ENCODE measurements around the gene ADAMTS9. TPM values are rescaled to one million over a fixed set of nuclear protein-coding genes. Genes with fewer than 3 reads are reported as not detected.

Gene ADAMTS9
- total and polyA plus RNA-seq, 10 of the 15 experiments (the other 5 are each of a cell fraction or from before 2014, with no cell fraction given), result 0.08 TPM; not detected in 9

GRCh38 chr3:64728994-64729393 is 41.2 kb upstream of the ADAMTS9 start (continued):
- TF ChIP-seq CEBPB (IDR thresholded peaks at IDR 0.05; ENCODE audit: borderline replicate concordance in 1 of 2, low read depth in 2 of 2, low read length in 2 of 2), result no peak
- TF ChIP-seq, protein P1, sequence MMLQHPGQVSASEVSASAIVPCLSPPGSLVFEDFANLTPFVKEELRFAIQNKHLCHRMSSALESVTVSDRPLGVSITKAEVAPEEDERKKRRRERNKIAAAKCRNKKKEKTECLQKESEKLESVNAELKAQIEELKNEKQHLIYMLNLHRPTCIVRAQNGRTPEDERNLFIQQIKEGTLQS (IDR thresholded peaks at IDR 0.05; ENCODE audit: borderline replicate concordance, extremely low read depth, low read depth, low read length), result no peak

DNA sequence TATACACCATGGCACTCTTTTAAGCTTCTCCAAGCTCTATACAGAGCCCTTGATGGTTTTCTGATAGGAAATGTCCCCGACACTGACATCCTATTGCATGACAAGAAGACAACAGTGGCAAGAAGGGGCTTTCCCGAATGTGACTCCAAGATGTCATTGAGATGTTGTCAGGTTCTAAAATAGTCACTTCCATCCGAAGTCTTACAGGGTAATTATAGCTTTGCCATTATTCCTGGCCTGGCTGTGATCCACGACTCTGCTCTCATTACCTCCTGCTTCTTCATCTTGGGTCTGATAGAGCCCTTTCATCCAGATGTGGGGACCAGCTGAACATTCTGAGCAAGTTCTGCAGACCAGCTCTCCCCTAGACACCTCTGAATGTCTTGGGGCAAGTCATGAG is 40.6 kb upstream of the ADAMTS9 start:
- TF ChIP-seq JUNB (IDR thresholded peaks at IDR 0.05) (no peak), RELB (IDR thresholded peaks at IDR 0.05; ENCODE audit: low read depth) (no peak), NFYB (IDR thresholded peaks at IDR 0.05; ENCODE audit: insufficient read depth, low read depth, low read length) (no peak), FOXM1 (IDR thresholded peaks at IDR 0.05; ENCODE audit: low read depth, low read length) (no peak), WRNIP1 (IDR thresholded peaks at IDR 0.05; ENCODE audit: borderline replicate concordance, low read depth, low read length) (no peak), IKZF2 (IDR thresholded peaks at IDR 0.05) (no peak), HDAC2 (IDR thresholded peaks at IDR 0.05) (no peak), KLF5 (IDR thresholded peaks at IDR 0.05; ENCODE audit: partially characterized antibody) (no peak), NBN (IDR thresholded peaks at IDR 0.05) (no peak), BRCA1 (IDR thresholded peaks at IDR 0.05; ENCODE audit: low read depth, low read length) (no peak), ZNF24 (IDR thresholded peaks at IDR 0.05) (no peak), TCF7 (IDR thresholded peaks at IDR 0.05; ENCODE audit: borderline replicate concordance) (no peak), BACH1 (IDR thresholded peaks at IDR 0.05; ENCODE audit: borderline replicate concordance) (no peak), TBL1XR1 (IDR thresholded peaks at IDR 0.05; ENCODE audit: low read depth, low read length) (no peak), NR2C2 (IDR thresholded peaks at IDR 0.05; ENCODE audit: borderline replicate concordance, control insufficient read depth, insufficient read length, low read depth) (no peak), EZH2 (IDR thresholded peaks at IDR 0.05; ENCODE audit: borderline replicate concordance, control insufficient read depth, low read depth, low read length) (no peak)
- TF ChIP-seq, protein P2, sequence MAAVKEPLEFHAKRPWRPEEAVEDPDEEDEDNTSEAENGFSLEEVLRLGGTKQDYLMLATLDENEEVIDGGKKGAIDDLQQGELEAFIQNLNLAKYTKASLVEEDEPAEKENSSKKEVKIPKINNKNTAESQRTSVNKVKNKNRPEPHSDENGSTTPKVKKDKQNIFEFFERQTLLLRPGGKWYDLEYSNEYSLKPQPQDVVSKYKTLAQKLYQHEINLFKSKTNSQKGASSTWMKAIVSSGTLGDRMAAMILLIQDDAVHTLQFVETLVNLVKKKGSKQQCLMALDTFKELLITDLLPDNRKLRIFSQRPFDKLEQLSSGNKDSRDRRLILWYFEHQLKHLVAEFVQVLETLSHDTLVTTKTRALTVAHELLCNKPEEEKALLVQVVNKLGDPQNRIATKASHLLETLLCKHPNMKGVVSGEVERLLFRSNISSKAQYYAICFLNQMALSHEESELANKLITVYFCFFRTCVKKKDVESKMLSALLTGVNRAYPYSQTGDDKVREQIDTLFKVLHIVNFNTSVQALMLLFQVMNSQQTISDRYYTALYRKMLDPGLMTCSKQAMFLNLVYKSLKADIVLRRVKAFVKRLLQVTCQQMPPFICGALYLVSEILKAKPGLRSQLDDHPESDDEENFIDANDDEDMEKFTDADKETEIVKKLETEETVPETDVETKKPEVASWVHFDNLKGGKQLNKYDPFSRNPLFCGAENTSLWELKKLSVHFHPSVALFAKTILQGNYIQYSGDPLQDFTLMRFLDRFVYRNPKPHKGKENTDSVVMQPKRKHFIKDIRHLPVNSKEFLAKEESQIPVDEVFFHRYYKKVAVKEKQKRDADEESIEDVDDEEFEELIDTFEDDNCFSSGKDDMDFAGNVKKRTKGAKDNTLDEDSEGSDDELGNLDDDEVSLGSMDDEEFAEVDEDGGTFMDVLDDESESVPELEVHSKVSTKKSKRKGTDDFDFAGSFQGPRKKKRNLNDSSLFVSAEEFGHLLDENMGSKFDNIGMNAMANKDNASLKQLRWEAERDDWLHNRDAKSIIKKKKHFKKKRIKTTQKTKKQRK (IDR thresholded peaks at IDR 0.05; ENCODE audit: low read depth, low read length), result no peak
- intact Hi-C loops (cut with micrococcal nuclease; ENCODE audit: unreplicated experiment), result no loop called here
- H3K79me2 ChIP-seq (ENCODE audit: control insufficient read depth, insufficient read depth, low read length), result no peaks in the 10 kb centered on the region
- H4K20me1 ChIP-seq (ENCODE audit: control insufficient read depth, insufficient read depth), result no peaks in the 10 kb centered on the region
- no peak overlapping the region for H2AFZ ChIP-seq (ENCODE audit: control insufficient read depth, low read depth, low read length)
- ATAC-seq (no peak), FAIRE-seq (no peak), DNase-seq (ENCODE audit: low read depth, low spot score) (no peak)
- WGBS (ENCODE audit: insufficient coverage, insufficient replicate concordance, low lambda C conversion rate, missing lambda C conversion rate), result 0% methylated on average over 4 of the region's 4 CpGs
- no peak overlapping the region for H3K27ac ChIP-seq (ENCODE audit: control insufficient read depth, insufficient read depth)
- in situ Hi-C loops (cut with MboI), result no loop called here
- no peaks in the 10 kb centered on the region for H3K36me3 ChIP-seq (ENCODE audit: control insufficient read depth in 2 of 2, insufficient read depth in 2 of 2, low read length in 1 of 2)
- RAD21 ChIA-PET (ENCODE audit: unreplicated experiment), result no interaction called here
- H3K9me3 ChIP-seq (replicated peaks; ENCODE audit: control insufficient read depth, insufficient read depth, low read length), result no peaks in the 10 kb centered on the region
- POLR2A ChIA-PET, result no interaction called here
- no peaks in the 10 kb centered on the region for H3K4me1 ChIP-seq (ENCODE audit: control insufficient read depth, insufficient read depth, low read length)
- no peak overlapping the region for H3K9ac ChIP-seq (ENCODE audit: control insufficient read depth, insufficient read depth, low read length)
- H3K27me3 ChIP-seq (replicated peaks in 1 of 2; ENCODE audit: control insufficient read depth in 2 of 2, insufficient read depth in 2 of 2, low read length in 1 of 2), result no peaks in the 10 kb centered on the region
- CTCF ChIA-PET, result no interaction called here
- H3K4me2 ChIP-seq (ENCODE audit: control insufficient read depth, insufficient read depth), result no peak overlapping the region
- SMC1A ChIA-PET (ENCODE audit: uncharacterized antibody, unreplicated experiment), result no interaction called here
- H3K4me3 ChIP-seq, result no peak overlapping the region
- no TSS peak for BruUV-seq (replicated peaks)
